Tibial nerve (tissue), 3 donors: ENCODE measurements around the gene RUFY1.

Experiments
- CTCF ChIP-seq, 5 experiments: fragments of 200-600 bp in 3 of 5; fragments of 450-650 bp in 2 of 5; sonication (generic) in 3 of 5; IDR thresholded peaks; one replicate each; pipeline ENCODE4 v1.5.1; 2016 to 2019; ENCODE audit warnings: antibody characterized with exemption in 5 of 5, mild to moderate bottlenecking in 3 of 5, moderate library complexity in 2 of 5
- POLR2A ChIP-seq, 2 donors: fragments of 450-650 bp; IDR thresholded peaks; one replicate each; pipeline ENCODE4 v1.6.1; 2017; ENCODE audit warnings: antibody characterized with exemption in 2 of 2, mild to moderate bottlenecking in 2 of 2, moderate library complexity in 2 of 2

GRCh38 chr5:179617930-179618329, 67.6 kb downstream of the RUFY1 start:
- no peak for TF ChIP-seq POLR2A (IDR thresholded peaks at IDR 0.05)
- TF ChIP-seq CTCF (IDR thresholded peaks at IDR 0.05), result no peak
